NCI-H1436 (cell line): Measurements from ENCODE around the gene TC2N.
"Not testable (repeated sequence)": the region's sequence is repeated elsewhere in the genome, so short reads cannot be mapped to it uniquely, and the experiment has no call there.

ENCODE experiments used
- DNase-seq: peaks from one replicate; lab custom pipeline; 2025; lab: John Stamatoyannopoulos, UW

Gene TC2N

DNA sequence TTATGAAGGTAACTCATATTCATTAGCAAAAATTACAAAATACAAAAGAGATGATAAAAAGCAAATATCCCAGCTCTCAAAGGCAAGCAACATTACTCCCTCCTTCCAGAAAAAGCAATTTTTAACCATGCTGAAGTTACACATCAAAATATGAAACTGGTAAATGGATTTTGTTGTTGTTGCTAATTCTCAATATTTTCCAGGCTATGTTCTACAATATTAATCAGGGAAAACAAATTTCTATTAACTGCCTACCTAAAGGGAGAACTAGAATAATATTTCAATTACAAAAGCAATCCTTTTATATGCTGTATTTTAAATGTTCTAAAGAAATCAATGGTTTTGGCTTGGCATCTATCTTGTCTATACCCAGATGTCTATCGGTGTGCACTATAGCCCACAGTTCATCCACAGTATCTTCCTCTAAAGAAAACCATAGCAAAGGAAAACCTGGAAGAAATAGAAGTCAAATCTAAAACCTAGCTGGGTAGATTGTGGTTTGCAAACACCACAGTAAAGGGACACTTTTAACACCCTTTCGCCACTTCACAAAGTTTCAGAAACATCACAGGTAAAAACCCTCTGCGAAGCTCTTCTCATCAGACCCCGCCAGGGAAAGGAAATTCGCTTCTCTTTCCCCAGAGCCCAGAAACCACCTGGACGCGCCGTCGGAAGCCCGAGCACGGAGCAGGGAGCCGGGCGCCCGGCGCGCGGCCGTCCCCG, 32.0 kb downstream of the TC2N start:
- DNase-seq = no peak

DNA sequence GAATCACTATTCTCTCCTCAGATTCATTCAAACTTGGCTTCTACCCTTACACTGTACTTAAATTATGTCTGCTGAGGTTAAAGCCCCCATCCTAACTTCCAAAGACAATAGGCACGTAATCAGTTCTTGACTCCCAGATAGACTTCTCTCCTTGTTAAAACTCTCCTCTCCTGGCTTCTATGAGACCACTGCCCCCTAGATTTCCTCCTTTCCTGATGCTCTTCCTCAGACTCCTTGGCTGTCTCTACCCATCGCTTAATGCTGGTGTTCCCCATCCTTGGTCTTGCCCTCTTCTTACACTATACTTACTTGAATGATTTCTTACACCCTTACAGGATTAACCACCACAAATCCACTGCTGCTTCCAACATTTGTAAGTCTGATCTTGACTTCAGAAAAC, 32.8 kb downstream of the TC2N start:
- no peak for DNase-seq

- DNase-seq = no peak
Observed at GRCh38 chr14:91831337-91831736, 36.0 kb downstream of the TC2N start.

DNA sequence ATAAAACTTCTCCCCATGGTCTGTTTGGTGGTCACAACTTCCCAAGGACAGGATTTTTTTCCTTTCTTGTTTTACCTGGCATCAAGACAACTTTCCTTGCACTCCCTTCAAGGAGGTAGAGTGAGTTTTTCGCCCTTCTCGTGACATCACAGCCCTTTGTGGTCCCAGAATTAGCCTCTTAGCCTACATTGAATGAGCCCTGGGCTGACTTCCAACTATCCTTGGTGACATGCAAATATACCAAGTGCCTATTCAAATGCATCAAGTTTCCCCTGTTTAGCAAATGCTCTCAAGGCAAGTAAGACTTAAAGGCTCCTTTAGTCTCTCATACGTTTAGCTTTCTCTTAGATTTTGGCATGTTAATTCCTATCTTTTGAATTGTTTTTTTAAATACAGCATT, 36.6 kb downstream of the TC2N start:
- peak; percentile 28 for DNase-seq

GRCh38 chr14:91829511-91829910, 37.8 kb downstream of the TC2N start:
- DNase-seq = no peak

DNA sequence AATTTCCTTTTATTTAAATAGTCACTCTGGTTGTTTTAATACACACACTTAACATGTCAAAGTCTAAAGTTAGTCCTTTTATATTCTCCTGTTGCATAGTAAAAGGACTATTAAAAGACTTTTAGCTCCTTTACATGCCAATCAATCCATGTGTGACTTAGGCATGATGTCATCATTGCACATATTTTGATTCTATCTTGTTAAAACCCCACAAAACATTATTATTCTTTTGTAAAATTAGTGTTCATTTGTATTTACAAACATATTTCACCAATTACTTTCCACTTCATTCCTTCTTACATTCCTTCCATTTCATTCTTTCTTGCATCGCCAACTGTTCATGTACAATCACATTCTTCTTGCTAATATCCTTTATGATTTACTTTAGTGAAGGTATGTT, 39.6 kb downstream of the TC2N start:
- DNase-seq = no peak

DNA sequence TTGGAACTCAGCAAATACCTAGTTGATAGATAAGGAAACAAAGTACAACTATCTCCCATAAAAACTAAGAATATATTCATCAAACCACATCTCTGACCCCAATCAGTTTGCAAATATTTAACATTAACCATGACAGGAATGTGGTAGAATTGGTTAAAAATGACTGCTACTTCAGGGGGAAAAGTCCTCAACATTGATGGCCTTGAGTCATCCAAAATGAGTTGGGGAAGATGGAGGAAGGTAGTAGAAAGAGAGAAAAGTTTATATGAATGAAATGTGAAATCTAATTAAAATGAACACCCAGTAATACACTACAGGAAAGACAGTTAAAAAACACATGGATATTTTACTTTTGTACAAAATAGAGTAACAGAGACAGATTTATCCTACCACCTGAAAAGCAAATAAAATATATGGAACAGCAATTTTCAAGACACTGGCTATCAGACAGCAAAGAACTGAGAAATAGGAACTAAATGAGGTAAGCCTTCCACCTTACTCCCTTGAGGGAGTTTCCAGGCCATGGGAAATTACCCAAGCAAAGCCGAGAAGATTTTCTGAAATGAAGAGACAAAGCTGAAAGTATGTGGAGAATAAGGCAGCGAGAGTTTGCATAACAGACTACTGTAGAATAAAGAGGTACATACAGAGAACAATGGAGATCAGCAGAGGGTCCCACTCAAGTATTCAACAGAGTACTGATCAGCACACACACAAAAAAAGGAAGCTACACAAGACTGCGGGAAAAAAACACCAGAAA, 49.6 kb downstream of the TC2N start:
- DNase-seq = no peak

- DNase-seq = no peak
Observed at GRCh38 chr14:91814317-91814716, 53.0 kb downstream of the TC2N start.

GRCh38 chr14:91810699-91811098, 56.6 kb downstream of the TC2N start:
- DNase-seq = no peak

DNA sequence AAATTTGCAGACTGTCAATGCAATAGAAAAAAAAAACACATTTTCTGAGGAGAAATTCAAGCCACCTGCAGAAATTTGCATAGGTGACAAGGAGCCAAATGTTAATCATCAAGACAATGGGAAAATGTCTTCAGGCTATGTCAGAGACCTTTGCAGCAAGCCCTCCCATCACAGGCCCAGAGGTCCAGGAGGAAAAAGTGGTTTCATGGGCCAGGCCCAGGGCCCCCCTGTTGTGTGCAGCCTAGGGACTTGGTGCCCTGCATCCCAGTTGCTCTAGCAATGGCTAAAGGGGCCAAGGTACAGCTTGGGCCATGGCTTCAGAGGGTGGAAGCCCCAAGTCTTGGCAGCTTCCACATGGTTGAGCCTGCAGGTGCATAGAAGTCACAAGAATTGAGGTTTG, 60.6 kb downstream of the TC2N start:
- no peak for DNase-seq

DNA sequence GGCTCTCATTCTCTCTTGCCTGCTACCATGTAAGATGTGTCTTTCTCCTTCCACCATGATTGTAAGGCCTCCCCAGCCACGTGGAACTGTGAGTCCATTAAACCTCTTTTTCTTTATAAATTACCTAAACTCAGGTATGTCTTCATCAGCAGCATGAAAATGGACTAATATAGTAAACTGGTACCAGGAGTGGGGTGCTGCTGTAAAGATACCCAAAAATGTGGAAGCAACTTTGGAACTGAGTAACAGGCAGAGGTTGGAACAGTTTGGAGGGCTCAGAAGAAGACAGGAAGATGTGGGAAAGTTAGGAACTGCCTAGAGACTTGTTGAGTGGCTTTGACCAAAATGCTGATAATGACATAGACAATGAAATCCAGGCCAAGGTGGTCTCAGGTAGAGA, 61.2 kb downstream of the TC2N start:
- DNase-seq = not testable (repeated sequence)

DNA sequence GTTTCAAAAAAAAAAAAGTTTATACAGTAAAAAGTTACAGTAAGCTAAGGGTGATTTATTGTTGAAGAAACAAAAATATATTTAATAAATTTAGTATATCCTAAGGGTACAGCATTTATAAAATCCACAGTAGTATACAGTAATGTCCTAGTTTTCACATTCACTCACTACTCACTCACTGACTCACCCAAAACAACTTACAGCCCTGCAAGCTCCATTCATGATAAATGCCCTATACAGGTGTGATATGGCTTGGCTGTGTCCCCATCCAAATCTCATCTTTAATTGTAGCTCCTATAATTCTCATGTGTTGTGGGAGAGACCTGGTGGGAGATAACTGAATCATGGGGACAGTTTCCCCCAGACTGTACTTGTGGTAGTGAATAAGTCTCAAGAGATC, 61.7 kb downstream of the TC2N start:
- DNase-seq = no peak

GRCh38 chr14:91801358-91801757, 66.0 kb downstream of the TC2N start:
- no peak for DNase-seq

GRCh38 chr14:91796617-91797347, 70.6 kb downstream of the TC2N start:
- no peak for DNase-seq

GRCh38 chr14:91793704-91794103, 73.6 kb downstream of the TC2N start:
- no peak for DNase-seq

- no peak for DNase-seq
Observed at GRCh38 chr14:91786188-91786587, 81.1 kb downstream of the TC2N start.

DNA sequence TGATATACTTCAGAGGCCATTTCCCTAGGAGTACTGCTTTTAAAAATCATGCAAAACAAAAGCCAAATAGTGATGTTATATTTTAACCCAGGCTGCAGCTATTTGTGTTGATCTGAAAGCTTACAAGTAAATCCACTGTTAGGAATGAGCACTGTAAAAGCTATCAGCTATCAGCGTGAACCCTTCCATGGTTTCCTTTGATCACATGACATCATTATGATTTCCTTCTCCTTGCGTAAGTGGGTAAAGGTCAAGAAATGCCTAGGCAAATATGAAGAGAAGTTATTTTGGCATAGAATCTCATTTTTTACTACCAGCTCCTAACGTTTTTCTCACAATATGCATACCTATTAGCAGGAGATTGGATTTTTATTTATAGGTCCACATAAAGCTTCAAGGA, 86.9 kb downstream of the TC2N start:
- DNase-seq = no peak

DNA sequence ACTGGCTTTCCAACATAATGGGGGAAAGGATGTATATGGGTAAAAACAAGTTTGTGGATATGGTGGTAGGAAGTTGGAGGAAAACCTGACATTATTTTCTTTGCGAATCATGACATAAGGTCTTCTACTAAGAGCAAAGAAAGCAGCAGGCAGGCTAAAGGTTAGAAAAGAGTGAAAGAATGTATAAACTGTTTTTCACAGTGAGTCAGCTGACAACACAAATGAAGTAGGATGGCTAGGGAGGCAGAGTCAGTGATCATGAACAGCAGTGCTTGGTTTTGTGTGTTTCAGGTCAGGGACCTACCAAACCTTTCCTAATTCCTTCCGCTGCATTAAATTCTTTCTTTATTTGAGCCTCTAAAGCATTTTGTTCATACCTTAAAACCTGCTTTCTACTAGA, 89.1 kb downstream of the TC2N start:
- DNase-seq = no peak

GRCh38 chr14:91774140-91775096, 92.9 kb downstream of the TC2N start:
- no peak for DNase-seq

DNA sequence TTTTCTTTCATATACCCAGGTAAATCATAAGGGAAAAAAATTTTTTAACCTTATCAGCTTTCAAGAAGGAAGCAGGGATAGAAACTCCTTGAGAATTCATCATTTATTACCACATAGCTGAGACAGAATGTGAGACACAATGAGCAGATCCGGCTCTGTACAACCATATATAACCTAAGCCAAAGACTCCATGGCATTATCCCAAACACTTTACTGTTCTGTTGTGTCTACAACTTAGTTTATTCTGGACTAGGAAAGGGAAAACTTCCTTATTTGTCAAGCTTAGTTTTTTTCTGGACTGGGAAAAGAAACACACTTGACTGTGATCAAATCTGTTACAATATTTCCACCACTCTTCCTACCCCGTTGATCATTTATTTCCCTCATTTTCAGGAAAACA, 97.2 kb downstream of the TC2N start:
- no peak for DNase-seq

DNA sequence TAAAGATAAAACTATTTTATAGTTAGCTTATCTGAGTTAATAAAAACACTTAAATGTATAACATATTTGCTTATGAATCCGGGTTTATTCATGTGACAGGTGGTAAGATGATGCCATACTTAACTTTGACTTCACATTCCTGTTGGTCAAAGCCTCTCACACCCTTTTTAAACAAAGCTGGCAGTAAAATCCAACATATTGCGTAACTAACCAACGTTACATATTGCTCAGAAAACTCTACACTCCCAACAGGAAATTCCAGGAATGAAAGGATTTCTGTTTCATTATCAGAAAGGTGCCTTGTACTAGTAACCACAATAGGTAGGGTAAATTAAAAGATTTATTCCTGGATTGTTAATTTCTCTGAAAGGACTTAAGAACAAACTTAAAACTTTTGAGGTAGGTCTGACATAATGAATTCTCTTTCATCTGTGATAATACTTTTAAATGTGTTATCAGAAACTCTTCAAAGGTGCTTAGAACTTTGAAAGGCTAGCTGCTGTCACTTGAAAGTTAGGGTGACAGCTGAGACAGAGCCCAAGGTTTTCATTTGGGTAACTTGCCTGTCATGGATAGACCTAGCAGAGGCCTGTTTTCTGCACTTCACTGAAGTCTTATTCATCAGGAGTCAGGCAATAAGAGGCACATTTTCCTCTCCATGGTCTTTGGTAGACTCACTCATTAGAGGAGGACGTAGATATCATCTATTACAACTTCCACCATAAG, 111.6 kb downstream of the TC2N start:
- DNase-seq = no peak
